GM21786 (cell line): Measurements from ENCODE around the gene PTGIR.

ENCODE experiments used
- ATAC-seq: cut with Tn5 transposase; IDR thresholded peaks from one replicate; pipeline ENCODE4 v1.9.1; 2021; ENCODE audit not compliant: unreplicated experiment

PTGIR gene

GRCh38 chr19:46601318-46602224 lies 23.3 kb downstream of the PTGIR start, which contains the start of gene CALM3:
Gene CALM3, plus strand, starts transcription at chr19:46601330. Its CDS starts 105 bp downstream, at chr19:46601435.
- ATAC-seq, result no peak

DNA sequence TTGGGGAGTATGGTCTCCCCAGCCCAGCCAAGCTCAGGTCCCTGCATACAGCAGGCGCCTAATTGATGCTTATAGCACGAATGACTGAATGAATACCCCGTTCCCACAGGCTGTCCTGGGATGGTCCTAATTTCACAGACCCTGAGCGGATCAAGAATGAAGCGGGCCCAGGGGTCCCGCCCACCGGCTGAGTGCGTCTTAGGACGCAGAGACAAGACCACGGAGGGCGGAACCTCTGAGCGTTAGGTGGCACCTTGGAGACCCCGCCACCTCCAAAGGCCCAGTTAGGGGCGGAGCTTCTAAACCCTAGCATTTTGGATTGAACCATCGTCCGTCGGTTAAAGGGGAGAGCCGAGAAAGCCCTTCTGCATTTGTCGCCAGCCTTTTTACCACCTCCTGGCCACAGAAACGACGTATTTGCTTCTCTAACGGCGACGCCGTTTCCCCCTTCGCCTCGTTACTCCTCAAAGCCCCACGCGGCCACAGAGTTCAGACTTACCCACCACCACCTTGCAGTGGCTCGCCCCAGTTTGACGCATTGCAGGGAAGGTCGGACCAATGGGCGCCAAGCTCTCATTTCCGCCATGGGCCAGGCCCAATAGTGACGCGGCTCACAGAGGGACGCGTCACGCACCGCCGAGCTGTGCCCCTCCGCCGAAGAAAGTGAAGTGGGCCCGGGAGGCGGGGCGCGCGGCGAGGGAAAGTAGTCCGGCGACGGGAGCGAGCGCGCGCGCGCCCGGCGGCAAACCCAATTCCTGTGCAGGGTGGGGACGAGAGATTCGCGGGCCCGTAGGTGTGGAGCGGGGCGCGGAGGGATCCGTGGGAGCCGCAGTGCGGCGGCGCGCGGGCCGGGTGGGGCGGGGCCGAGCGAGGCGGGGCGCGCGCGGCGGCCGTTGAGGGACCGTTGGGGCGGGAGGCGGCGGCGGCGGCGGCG lies 24.2 kb downstream of the PTGIR start:
- peak; percentile 72 for ATAC-seq

DNA sequence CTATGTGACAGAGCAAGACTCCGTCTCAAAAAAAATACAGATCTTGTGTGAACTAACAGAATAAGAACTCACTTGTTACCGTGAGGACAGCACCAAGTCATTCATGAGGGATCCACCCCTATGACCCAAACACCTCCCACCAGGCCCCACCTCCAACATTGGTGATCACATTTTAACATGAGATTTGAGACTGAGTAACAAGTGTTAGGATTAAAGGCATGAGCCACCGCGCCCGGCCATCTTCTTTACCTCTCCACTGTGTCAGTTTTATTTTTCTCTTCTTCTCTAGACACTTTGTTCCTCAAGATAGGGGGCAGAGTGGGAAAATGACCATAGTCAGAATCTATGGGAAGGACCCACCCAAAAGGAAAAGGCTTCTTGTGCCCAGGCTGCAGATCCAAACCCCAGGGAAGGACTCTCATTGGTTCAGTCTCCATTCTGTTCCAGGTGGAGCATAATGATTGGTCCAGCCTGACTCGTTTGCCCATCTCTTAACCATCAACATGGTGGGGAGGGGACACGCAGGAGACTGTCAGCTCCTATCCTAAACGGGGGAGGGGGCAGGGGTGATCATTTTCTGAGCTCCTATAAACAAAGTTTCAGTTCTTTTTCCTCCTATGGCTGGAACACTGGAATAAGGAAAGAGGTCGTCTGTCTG lies 25.0 kb downstream of the PTGIR start:
- ATAC-seq, result no peak

GRCh38 chr19:46598372-46598917 lies 26.4 kb downstream of the PTGIR start:
- no peak for ATAC-seq

GRCh38 chr19:46596008-46596407 lies 28.9 kb downstream of the PTGIR start:
- no peak for ATAC-seq

- no peak for ATAC-seq
Observed at GRCh38 chr19:46591870-46592269, 33.0 kb downstream of the PTGIR start.

GRCh38 chr19:46591254-46591653 lies 33.6 kb downstream of the PTGIR start:
- no peak for ATAC-seq

DNA sequence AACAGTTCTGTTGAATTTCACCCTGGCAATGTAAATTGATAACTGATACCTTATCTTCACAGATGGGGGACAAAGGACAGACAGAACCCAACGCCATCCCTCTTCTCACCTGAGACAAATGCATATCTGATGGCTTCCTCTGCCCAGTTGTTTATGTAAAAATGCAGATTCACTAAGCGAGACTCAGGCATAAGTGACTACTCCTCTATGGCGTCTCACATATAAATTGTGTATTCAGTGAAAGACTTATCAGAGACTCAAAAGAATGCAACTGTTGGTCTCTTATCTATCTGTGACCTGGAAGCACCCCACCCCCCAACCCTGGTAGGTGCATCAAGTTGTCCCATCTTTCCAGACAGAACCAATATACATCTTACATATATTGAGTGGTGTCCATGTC lies 37.0 kb downstream of the PTGIR start:
- ATAC-seq, result no peak

DNA sequence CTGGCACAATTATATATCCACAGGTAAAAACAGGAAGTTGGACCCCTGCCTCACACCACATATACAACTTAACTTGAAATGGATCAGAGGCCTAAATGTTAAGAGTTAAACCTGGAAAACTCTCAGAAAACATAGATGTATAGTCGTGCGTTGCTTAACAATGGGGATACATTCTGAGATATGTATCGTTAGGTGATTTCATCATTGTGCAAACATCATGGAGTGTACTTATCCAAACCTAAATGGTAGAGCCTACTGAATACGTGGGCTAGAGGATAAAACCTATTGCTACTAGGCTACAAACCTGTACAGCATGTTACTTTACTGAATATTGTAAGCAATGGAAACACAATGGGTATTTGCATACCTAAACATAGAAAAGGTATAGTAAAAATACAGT lies 38.6 kb downstream of the PTGIR start:
- ATAC-seq, result no peak

- no peak for ATAC-seq
Observed at GRCh38 chr19:46585539-46585938, 39.4 kb downstream of the PTGIR start.

- no peak for ATAC-seq
Observed at GRCh38 chr19:46580247-46580646, 44.6 kb downstream of the PTGIR start.

GRCh38 chr19:46579361-46579879 lies 45.5 kb downstream of the PTGIR start:
- no peak for ATAC-seq

DNA sequence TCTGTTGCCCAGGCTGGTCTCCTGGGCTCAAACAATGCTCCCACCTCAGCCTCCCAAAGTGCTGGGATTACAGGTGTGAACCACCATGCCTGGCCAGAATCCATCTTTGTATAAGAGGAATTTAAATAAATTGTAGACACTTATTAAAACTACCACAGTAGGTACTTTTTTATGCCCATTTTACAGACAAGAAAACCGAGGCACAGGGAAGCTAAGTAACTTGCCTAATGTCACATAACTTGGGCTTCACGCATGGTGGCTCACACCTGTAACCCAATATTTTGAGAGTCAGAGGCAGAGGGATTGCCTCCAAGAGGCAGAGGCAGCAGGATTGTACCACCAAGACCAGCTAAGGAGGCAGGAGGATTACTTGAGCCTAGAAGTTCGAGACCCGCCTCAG lies 46.4 kb downstream of the PTGIR start:
- ATAC-seq, result no peak

DNA sequence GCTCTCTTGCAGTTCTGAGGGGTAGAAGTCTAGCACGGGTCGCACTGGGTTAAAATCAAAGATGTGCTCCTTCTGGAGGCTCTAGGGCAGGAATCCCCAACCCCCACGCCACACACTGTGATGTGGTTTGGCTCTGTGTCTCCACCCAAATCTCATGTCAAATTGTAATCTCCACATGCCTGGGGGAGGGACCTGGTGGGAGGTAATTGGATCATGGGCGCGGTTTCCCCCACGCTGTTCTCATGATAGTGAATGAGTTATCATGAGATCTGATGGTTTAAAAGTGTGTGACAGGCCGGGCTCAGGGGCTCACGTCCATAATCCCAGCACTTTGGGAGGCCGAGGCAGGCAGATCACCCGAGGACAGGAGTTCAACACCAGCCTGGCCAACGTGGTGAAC lies 50.4 kb downstream of the PTGIR start:
- no peak for ATAC-seq

DNA sequence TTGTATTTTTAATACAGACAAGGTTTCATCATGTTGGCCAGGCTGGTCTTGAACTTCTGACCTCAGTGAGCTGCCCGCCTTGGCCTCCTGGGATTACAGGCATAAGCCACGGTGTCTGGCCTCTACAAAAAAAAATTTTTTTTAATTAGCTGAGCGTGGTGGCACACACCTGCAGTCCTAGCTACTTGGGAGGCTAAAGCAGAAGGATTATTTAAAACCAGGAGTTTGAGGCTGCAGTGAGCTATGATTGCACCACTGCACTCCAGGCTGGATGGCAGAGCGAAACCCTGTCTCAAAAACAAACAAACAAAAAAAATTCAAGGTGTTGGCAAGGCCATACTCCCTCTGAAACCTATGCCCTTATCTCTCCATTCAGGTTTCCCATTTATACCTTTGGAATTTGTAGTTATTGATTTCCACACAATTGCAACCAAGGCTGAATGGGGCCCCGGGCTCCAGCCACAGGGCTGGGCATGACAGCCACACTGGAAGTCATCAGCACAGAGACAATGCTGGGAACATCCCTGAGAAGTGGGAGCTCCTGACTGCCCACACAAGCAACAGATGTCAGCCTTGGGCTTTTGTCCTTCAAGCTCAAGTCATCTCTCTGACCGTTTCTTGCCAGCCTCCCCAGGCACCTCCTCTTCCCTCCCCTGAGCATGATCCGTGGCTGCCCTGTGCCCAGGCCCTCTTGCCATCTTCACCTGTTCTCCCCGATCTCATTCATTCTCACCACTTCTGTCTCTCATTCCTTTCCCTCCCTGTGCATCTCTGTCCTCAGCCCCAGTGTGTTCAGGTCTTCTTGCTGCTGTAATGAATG lies 51.0 kb downstream of the PTGIR start:
- no peak for ATAC-seq

DNA sequence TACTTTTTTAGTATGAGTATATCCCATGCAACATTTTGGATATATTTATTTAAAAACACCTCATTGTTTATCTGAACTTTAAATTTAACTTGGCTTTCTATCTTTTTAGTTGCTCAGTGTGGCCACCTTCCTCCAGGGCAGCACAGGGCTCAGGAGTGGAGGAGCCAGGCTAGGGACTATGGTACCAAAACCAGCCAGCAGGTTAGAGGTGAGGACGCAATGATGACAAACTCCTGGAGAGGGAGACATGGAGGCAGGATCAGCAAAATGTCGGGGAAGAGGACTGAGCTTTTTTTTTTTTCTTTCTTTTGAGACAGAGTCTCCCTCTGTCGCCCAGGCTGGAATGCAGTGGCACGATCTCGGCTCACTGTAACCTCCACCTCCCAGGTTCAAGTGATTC lies 53.4 kb downstream of the PTGIR start:
- ATAC-seq, result no peak
